ENCODE results near the gene MPPED1.
A peak's percentile ranks its signal among the peaks of the same experiment; 100 is the strongest.

Gene MPPED1, protein sequence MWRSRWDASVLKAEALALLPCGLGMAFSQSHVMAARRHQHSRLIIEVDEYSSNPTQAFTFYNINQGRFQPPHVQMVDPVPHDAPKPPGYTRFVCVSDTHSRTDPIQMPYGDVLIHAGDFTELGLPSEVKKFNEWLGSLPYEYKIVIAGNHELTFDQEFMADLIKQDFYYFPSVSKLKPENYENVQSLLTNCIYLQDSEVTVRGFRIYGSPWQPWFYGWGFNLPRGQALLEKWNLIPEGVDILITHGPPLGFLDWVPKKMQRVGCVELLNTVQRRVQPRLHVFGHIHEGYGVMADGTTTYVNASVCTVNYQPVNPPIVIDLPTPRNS

DNA sequence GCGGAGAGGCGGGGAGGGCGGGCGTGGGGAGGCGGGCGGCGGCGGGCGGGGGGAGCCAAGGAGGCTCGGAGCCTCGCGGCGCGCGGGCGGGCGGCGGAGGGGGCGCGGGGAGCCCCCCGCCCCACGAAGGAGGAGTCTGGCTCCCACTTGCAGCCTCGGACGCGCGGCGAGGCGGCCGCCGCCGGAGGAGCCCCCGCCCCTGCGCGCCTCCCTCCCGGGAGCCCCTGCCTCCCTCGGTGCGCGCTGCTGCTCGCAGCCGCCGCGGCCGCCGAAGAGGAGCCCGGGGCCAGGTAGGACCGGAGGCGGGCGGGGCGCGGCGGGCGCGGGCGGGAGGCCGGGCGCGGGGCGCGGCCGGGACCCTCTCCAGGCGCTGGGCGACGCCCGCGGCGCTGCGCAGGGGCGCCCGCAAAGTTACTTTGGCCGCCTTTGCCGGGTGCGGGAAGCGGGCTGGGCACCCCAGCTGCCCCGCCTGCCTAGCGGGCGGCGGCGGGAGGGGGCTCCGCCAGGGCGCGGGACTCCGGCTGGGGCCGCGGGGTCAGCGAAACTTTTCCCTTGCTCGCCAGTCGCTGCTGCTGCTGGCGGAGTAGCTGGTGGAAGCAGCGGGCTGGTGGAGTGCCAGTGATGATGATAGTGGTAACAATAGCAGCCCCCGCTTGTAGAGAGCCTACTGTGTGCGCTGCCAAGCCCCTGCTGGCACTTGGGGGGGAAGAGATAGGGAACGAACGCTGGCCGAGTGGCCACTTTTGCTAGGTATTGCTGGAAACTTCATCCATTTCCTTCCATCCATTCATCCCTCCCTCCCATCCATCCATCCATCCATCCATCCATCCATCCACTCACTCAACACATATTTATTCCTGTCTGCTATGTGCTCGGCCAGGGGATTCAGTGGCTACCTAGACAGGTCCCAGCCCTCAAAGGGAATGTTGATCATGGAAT, at the start of gene MPPED1:
MPPED1 (plus strand) TSS at position 146 of the 939 bp plus-strand sequence. CDS start 12,972 bp downstream, outside the sequence.
- DNase-seq (ENCODE audit: low spot score) = no peak

DNA sequence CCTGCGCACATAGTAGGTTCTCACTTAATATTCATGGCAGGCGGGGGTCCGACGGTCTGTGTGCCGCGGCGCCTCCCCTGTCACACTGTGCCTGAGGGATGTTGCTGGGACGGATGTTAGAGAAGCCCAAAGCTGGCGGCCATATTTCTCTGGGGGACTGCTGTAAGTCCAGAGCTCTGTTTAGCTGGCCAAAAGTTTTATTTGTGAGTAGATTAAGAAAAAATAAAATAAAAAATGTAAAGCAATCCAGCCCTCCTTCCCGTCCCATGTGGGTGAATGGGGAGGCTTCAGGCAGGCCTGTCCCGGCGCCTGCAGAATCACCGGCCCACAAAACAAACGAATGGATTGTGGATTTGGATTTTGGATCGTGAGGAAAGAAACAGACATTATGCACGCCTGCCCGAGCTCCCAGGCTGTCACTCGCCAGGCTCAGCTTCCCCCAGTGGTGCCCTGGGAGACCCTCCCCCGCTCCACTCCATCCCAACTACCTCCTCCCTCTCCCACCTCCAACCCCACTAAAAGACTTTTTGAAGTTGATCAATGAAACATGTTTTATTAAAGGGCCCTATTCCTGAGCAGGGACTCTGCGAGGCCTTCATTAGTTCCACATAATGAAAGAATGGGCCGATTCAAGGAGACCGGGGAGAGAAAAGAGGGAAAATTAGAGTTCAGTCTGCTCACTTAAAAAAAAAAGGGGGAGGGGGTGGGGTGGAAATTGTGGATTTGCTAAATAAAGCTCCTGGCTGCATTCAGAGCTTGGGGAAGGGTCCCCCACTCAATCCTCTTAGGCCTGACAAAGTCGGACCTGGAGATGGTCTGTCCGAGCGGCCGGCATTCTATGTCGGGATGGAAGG, 48.3 kb upstream of the MPPED1 start:
- DNase-seq (ENCODE audit: low spot score) = no peak

DNA sequence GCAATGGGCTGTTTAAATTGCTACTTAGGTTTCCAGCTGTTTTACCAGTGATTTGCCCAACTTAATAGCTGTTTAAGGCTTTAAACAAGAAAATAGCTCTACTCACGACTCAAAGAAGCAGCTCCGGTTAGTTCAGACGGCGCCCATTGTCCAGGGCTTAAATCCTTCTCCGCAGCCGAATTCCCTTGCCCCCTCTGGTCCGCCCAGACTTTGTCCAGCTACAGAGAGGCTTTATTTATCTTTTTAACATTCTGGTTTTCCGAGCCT, 47.7 kb upstream of the MPPED1 start:
- DNase-seq (ENCODE audit: low spot score) = no peak

DNA sequence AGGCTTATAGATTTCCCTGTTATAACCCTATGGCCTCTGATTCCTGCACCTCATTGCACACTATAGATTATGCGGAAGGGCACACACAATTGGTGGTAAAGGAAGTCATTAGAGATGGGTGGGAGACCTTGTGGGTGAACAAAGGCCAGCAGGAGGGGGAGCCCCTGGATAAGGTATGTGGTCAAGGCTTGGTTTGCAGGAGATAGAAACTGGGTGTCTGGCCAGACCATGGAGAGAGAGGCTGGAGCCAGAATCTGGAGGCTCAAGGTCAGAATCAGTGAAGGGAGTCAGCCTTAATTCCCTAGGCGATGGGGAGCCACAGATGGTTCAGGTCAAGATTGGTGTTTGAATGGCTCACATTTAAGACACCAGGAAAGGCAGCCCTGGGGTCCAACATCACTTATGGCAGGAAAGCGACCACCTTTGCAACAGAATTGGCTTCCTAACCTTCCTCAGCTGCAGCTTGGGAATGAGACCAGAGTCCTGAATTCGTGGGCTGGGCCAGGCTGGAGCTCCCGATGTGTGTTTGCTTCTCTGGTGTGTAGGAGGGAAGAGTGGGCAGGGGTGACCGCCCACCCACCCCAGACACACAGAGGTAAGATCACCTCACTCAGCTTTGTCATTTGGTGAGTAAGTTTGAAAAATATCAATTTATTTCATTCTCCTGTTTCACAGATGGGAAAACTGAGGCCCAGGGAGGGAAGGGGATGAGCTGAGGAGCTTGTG, 45.9 kb upstream of the MPPED1 start:
- no peak for DNase-seq (ENCODE audit: low spot score)

DNA sequence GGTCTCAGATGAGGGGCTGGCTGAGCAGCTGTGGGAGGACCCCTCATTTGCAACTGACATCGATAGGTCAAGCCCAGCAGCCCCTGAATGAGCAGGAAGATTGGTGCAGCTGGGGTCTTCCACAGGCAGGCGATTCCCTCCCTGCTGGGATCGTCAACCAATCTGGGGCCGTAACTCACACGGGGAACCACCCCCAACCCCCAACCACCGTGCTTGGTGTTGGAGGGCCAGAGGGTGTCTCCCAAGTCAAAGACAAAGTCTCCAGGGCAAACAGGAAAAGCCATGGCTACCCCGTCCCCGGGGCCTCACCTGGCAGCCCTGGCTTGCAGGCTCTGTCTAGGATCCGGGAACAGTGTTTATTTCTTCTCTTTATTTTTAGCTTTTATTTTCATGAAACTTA, 41.8 kb upstream of the MPPED1 start:
- no peak for DNase-seq (ENCODE audit: low spot score)

DNA sequence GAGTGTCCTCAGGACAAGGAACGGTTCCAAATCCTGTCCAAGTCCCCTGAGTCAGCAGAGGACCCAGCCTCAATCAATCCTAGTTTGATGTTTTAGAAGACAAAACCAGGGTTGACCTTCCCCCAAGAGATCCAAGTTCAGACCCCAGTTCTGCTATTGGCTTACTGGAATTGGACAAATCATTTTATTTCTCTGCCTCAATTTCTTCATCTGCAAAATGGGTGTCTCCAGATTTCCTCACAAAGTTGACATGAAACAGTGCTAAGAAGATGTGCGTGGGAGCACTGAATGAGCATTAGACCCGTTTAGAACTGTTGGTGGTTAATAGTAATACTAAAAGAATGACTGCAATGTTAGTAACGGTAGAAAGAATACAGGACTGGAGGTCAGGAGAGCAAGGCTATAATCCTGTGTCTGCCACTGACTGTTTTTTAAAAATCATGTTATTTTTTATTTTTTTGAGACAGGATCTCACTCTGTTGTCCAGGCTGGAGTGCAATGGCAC, 35.8 kb upstream of the MPPED1 start:
- no peak for DNase-seq (ENCODE audit: low spot score)

DNA sequence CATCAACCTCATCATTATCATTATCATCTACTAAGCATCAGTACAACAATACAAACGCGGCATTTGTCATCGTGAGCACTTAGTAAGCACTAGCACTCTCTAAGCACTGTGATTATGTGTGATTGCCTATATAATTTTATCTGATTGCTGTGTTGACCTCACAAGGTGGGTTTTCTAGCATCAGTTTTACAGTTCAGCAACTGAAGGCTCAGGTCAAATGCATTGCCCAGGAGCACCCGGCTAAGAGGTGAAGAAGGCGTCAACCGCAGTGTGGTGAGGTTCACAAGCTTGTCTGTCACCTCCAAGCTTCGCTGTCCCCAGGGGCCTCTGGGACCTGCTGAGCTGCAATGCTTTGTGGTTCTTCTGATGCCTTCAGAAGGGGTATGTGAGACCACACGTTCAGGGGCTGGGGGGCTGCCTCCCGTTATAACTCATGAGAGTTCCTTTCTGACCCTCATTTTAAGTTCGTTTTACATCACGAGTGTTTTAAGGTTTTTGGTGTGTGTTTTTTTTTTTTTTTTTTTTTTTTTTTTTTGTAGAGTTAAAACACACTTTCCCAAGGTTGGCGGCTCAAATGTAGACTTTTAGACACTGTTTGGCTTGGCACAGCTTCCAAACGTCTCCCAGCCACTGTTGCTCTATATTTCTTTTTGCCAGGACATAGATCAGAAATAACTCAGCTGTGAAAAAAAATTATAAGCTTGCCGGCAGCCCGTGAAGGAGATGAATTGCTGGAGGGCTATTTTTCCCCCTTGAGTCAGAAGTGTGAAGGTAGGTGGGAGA, 34.9 kb upstream of the MPPED1 start:
- no peak for DNase-seq (ENCODE audit: low spot score)

DNA sequence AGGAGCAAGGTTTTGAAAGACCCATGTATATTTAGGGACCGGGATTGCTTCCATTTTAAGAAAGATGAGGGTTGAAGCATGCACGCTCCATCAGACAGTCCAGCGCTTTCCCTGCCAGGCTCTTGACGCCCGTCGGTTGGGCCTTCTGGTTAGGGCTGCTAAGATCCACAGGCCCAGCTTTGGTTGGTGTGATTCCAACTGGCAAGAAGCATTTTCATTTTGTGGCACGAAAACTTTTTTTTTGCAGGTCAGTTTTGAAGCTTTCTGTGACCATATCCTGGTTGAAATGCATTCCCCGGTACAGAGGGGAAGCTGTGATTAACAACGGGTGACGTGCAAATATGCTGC, 34.3 kb upstream of the MPPED1 start:
- DNase-seq (ENCODE audit: low spot score) = no peak

DNA sequence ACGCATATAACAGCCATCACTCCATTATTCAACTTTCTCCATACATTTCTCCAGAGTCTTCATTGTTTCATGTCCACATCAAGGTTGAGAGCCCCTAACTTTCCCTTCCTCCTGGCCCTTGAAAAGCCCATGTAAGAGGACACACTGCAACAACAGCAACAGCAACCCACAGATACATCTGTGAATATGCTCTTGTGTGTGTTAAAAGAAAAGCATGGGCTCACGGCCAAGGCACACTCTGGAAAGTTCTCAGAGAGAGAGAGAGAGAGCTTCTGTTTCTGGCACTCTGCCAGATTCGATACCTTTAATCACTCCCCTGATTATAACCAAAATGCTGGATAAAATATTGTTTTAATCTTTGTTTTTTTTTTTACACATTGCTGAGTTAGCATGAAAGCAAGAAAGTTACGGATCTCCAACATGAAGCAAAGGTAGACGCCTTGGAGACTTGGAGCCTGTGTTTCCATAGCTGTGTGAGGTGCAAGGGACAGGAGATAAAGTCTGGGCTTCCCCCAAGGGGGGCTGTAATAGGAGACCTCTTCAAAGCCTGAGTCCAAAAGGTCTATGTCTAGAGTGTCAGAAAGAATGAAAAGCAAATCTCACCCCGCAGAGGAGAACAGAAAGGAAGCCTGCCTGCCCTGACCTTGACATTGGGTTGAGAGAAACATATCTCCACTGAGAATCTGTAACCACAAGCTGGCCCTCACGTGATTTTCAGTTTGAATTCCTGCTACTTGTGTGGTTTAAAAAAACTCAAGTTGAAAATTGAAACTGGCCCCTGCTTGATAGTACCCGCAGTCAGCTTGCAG, 33.7 kb upstream of the MPPED1 start:
- DNase-seq (ENCODE audit: low spot score) = no peak

DNA sequence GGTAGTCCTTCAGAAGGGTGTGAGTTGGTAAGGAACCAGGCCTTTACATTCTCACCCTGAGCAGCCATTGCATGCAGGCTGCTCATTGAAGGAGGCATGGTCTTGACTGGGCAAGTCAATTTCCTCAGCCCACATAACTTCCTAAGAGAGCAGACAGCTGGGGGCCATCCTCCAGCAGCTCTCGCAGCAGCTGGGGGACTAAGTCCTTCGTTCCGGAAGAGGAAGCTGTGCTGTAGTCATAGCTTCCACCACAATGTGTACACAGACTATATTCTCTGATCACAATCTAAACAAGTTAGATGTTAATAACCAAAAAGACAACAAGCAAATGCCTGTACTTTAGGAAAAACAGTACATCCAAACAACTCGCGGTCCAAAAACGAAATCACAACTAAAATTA, 30.1 kb upstream of the MPPED1 start:
- DNase-seq (ENCODE audit: low spot score) = no peak

DNA sequence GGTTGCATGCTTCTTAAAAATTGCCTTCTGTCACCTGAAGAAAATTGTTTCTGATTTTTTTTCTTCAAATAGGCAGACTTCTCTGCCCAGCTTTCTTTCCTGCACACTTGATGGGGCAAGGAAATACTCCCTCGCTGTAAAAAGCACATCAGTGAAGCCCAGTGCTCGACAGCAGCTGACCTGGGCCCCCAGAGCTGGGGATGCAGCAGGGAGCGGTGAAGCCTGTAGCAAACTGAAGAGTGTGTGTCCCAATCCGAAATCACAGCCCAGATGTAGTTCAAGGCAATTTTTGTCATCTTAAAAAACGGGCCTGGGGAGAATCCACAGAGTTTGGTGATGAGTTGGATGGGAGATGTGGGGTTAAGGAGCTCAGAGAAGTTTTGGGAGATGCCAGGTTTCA, 27.0 kb upstream of the MPPED1 start:
- no peak for DNase-seq (ENCODE audit: low spot score)

DNA sequence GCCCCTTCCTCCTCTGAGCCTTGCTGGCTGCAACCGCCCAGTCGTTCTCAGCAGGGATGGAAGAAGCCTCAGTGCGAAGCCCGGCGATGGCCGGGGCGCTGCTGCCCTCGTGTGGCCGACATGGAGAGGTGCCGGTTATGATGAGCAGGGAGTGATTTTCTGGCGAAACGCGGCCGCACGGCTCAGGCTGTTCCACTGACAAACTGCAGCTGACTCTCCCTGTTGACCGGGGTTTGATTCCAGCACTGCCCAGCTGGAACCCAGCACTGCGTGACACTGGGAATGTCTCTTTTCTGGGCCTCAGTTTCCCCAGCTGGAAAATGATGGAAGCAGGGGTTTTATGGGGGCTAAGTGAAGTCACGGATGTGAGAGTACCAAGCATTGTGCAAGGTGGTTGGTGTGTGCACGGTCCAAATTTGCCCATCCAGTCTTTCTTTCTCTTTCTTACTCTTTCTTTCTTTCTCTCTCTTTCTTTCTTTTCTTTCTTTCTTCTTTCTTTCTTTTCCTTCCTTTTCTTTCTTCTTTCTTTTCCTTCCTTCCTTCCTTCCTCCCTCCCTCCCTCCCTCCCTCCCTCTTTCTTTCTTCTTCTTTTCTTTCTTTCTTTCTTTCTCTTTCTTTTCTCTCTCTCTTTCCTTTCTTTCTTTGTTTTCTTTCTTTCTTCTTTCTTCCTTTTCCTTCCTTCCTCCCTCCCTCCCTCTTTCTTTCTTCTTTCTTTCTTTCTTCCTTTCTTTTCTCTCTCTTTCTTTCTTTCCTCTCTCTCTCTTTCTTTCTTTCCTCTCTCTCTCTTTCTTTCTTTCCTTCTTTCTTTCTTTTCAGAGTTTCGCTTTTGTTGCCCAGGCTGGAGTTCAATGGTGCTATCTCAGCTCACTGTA, 25.8 kb upstream of the MPPED1 start:
- peak; percentile 95 for DNase-seq (ENCODE audit: low spot score)

DNA sequence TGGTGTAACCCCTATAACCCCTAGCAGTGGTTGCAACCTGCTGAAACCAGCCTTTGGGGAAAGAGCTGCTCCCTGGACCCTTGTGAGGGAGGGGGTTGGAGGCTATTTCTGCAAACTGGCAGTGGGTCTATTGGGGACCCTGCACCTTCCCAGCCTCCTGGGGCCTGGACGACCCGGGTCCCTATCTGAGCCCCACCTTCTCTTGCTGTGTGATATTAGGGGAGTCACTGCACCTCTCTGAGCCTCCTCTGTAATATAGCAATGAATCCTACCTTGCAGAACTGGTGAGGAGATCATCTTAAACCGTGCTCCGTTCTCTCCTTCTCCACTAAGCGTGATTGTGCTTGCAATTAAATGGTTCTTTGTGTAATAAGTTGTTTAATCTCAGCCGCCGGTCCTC, 24.0 kb upstream of the MPPED1 start:
- DNase-seq (ENCODE audit: low spot score) = no peak

DNA sequence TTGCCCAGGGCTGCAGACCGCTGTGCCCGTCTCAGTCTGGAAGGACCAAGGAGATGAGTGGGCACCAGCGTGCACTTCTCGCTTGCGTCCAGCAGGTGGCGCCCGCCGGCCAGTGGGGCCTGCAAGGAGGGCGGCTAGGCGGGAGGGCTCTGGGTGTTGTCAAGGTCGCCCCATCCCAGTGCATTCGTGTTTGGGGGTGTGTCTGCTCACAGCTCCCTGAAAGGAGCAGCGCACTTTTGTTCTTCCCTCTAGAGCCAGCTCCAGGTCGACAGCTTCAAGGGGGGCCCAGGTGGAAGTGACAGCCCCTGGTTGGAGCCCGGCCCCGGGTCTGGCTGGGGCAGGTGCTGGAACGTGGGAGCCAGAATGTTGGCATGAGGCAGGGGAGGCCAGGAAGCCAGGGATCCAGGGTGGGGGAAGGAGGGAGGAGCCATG, 23.4 kb upstream of the MPPED1 start:
- peak; percentile 93 for DNase-seq (ENCODE audit: low spot score)

DNA sequence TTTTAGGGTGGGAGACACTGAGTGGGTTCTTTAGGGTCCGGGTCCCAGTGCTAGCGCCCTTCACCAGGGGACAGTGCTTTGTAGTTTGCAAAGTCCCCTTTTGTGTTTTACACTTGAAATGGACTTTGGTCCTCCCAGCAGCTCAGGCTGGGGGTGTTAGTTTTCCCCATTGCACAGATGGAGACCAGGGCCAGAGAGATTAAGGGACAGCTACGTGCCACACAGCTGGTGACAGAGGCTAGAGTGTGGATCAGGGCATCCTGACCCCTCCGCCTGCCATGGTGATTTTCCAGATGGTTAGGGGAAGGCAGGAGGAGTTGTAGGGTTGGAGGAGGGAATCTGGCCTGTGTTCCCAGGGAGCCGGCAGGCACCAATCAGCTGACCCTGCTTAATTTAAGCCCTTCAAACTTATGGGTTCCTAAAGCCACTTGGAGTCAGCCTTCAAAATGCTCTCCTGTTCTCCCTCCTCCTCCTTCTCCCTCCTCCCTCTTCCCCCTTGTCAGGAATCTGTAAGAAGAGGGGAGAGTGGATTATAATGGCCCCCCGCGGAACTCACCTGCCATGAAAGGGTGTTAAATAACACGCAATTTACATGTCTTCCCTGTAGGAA, 22.5 kb upstream of the MPPED1 start:
- no peak for DNase-seq (ENCODE audit: low spot score)

DNA sequence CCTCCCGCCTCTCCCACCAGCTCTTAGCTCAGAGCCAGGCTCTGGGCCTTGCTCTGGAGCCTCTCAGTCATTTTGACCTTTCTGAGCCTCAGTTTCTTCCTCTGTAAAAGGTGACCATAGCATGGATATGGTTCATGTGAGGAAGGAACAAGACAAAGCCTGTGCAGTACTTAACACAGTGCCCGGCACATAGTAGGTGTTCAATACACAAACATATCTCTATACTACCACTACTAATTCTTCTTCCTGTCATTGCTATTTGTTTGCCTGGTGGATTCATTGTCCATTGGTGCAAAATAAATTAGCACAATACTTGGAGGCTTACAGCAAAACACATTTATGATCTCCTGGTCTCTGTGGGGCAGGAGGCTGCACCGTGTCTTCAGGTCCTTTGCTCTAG, 21.6 kb upstream of the MPPED1 start:
- DNase-seq (ENCODE audit: low spot score) = no peak

DNA sequence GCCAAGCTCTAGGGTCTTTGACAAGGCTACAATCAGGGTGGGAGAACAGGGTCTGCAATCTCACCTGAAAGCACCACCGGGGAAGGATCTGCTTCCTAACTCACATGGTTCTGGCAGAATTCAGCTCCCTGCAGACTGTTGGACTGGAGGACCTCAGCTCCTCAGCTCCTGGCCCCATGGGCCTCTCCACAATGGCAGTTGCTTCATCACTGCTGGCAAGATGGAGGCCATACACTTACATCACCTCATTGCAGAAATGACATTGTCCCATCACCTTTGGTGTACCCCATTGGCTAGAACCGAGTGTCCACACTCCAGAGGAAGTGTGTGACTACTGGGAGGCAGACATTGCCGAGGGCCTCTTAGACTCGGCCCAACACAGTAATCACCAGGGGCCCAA, 20.9 kb upstream of the MPPED1 start:
- no peak for DNase-seq (ENCODE audit: low spot score)

DNA sequence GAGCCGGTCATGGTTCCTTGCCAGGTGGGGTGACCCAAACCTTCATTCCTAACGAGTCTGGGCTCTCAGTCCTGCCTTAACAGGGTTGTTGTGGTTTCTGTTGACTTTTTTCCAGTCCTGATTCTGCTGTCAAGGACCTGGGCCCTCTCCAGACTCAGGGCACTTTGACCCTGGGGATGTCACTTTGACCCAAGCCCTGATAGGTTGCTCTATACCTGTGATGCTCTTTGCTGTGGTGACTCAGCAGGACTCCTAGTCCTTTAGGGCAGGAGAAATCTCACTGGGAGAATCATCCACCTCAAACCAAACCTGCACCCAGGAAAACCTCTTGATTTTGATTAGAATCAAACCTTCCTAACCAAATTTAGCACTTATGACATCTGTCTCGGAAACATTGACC, 20.5 kb upstream of the MPPED1 start:
- DNase-seq (ENCODE audit: low spot score) = no peak
